Neuronal stem cell (in vitro differentiated cells): Measurements from ENCODE around the gene SERHL2.
A peak's percentile ranks its signal among the peaks of the same experiment; 100 is the strongest.

Source experiments
- DNase-seq: peaks from one replicate; pipeline ENCODE4 v3.0.0-alpha.2; 2013; ENCODE audit warnings: low spot score
- H2AFZ ChIP-seq: one replicate; pipeline ENCODE4 v1.6.1; 2013; ENCODE audit warnings: mild to moderate bottlenecking, low read length, inconsistent platforms
- H2AK5ac ChIP-seq: 2 replicates; pipeline ENCODE4 v1.6.1; 2013; ENCODE audit warnings: low read depth, mild to moderate bottlenecking, inconsistent platforms, low read length, moderate library complexity, mixed read lengths
- H2BK120ac ChIP-seq: 2 replicates; pipeline ENCODE4 v1.6.1; 2013; ENCODE audit warnings: low read depth, mild to moderate bottlenecking, inconsistent platforms, low read length, moderate library complexity, mixed read lengths
- H2BK12ac ChIP-seq: one replicate; pipeline ENCODE4 v1.6.1; 2013; ENCODE audit warnings: low read length, inconsistent platforms
- H2BK15ac ChIP-seq: 2 replicates; pipeline ENCODE4 v1.6.1; 2013; ENCODE audit warnings: mild to moderate bottlenecking, low read length, inconsistent platforms, mixed read lengths
- H2BK5ac ChIP-seq: one replicate; pipeline ENCODE4 v1.6.1; 2013; ENCODE audit warnings: inconsistent platforms, mild to moderate bottlenecking, low read length, moderate library complexity
- H3K14ac ChIP-seq: one replicate; pipeline ENCODE4 v1.6.1; 2013; ENCODE audit warnings: low read length, inconsistent platforms
- H3K18ac ChIP-seq: 2 replicates; pipeline ENCODE4 v1.6.1; 2013; ENCODE audit warnings: low read length, inconsistent platforms
- H3K23ac ChIP-seq: 2 replicates; pipeline ENCODE4 v1.6.1; 2013; ENCODE audit warnings: low read depth, mild to moderate bottlenecking, mixed read lengths, low read length, inconsistent platforms; ENCODE audit not compliant: poor library complexity
- H3K27ac ChIP-seq: replicated peaks from 3 replicates; pipeline ENCODE4 v1.5.1; 2013; ENCODE audit warnings: low read length, inconsistent platforms
- H3K27me3 ChIP-seq, 3 experiments: 2 replicates each; pipeline ENCODE4 v1.6.1; 2013; ENCODE audit warnings: low read length in 3 of 3, mild to moderate bottlenecking in 2 of 3, inconsistent platforms in 1 of 3, low read depth in 1 of 3, mixed read lengths in 1 of 3, moderate library complexity in 1 of 3; ENCODE audit not compliant: control insufficient read depth in 3 of 3, insufficient read depth in 3 of 3
- H3K36me3 ChIP-seq, 2 donors: replicated peaks in 1 of 2; 2 replicates each; pipeline ENCODE4 v1.6.1; 2013; ENCODE audit warnings: low read length in 2 of 2; ENCODE audit not compliant: control insufficient read depth in 2 of 2, insufficient read depth in 2 of 2
- H3K4ac ChIP-seq: 2 replicates; pipeline ENCODE4 v1.6.1; 2013; ENCODE audit warnings: inconsistent platforms, mild to moderate bottlenecking, low read length, moderate library complexity
- H3K4me1 ChIP-seq, 2 donors: 1 replicate in 1 of 2; 2 replicates in 1 of 2; pipeline ENCODE4 v1.6.1; 2013; ENCODE audit warnings: low read length in 2 of 2, low read depth in 1 of 2; ENCODE audit not compliant: control insufficient read depth in 2 of 2, insufficient read depth in 1 of 2
- H3K4me2 ChIP-seq: one replicate; pipeline ENCODE4 v1.6.1; 2013; ENCODE audit warnings: mild to moderate bottlenecking, low read length, inconsistent platforms; ENCODE audit not compliant: insufficient read depth, poor library complexity, severe bottlenecking
- H3K4me3 ChIP-seq, 2 donors: 2 replicates each; pipeline ENCODE4 v1.5.1; 2013; ENCODE audit warnings: low read length in 2 of 2, mild to moderate bottlenecking in 2 of 2, inconsistent platforms in 1 of 2, moderate library complexity in 1 of 2
- H3K79me1 ChIP-seq: one replicate; pipeline ENCODE4 v1.6.1; 2013; ENCODE audit warnings: low read depth, mild to moderate bottlenecking, inconsistent platforms, low read length, moderate library complexity
- H3K9ac ChIP-seq: one replicate; pipeline ENCODE4 v1.6.1; 2013; ENCODE audit warnings: mild to moderate bottlenecking, low read depth, low read length, inconsistent platforms; ENCODE audit not compliant: poor library complexity
- H3K9me3 ChIP-seq, 2 donors: replicated peaks in 1 of 2; 2 replicates each; pipeline versions ENCODE3 to v1.6.1; 2013; ENCODE audit warnings: low read length in 2 of 2, mild to moderate bottlenecking in 2 of 2, inconsistent platforms in 1 of 2, low read depth in 1 of 2, mixed read lengths in 1 of 2, moderate library complexity in 1 of 2; ENCODE audit not compliant: control insufficient read depth in 2 of 2, insufficient read depth in 1 of 2
- H4K8ac ChIP-seq: one replicate; pipeline ENCODE4 v1.6.1; 2013; ENCODE audit warnings: low read depth, mild to moderate bottlenecking, inconsistent platforms, low read length, moderate library complexity
- H4K91ac ChIP-seq: one replicate; pipeline ENCODE4 v1.6.1; 2013; ENCODE audit warnings: low read length, low read depth, mild to moderate bottlenecking, inconsistent platforms; ENCODE audit not compliant: poor library complexity
- WGBS, 2 donors: extraction: QIAGEN DNeasy Blood & Tissue Kit; methylation state at CpG; one replicate each; pipeline ENCODE4 v1.1.7; 2013; ENCODE audit warnings: missing lambda C conversion rate in 2 of 2, mixed read lengths in 1 of 2; ENCODE audit not compliant: insufficient read length in 2 of 2, insufficient replicate concordance in 1 of 2; ENCODE audit errors: extremely low coverage in 2 of 2; 5-methylcytosine and 5-hydroxymethylcytosine counted together

The SERHL2 gene

GRCh38 chr22:42581762-42582716, 28.3 kb downstream of the SERHL2 start:
- Histone ChIP-seq H2AK5ac (no peak overlapping the region), H2BK5ac (no peak overlapping the region), H4K91ac (no peak overlapping the region), H2BK12ac (no peak overlapping the region), H3K18ac (peak overlapping the region; percentile 92), H3K14ac (no peak overlapping the region), H3K27ac (no peak overlapping the region), H3K4ac (no peak overlapping the region), H3K4me1 (peaks cover 5 to 8% of the 10 kb centered on the region in 2 donors), H3K9me3 (no peaks in the 10 kb centered on the region), H3K4me2 (peak overlapping the region; percentile 45), H3K9ac (peak overlapping the region; percentile 94), H4K8ac (peak overlapping the region; percentile 17), H3K27me3 (no peaks in the 10 kb centered on the region), H3K4me3 (peak overlapping the region; percentile 69 to 97), H3K79me1 (peaks cover 3% of the 10 kb centered on the region), H2BK15ac (no peak overlapping the region), H3K36me3 (peaks cover 45 to 73% of the 10 kb centered on the region in 2 donors), H2BK120ac (no peak overlapping the region), H3K23ac (peak overlapping the region; percentile 96), H2AFZ (peak overlapping the region; percentile 88)
- WGBS, 2 donors = no CpG with 5 or more reads among the region's 64 CpGs
- DNase-seq = peak; percentile 64

DNA sequence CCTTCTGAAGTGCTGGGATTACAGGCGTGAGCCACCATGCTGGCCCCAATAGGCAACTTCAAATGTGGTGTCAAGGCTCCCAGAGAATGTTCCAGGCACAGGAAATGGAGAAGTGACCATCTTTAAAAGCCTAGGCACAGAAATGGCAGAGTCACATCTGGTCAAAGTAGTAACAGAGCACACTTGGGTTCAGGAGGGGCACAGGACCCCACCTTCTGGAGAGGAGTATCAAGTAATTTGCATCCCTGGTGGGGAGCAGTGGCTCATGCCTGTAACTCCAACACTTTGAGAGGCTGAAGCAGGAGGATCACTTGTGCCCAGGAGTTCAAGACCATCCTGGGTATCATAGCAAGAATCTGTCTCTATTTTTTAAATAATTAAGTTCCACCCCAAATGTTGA, 29.2 kb downstream of the SERHL2 start:
- Histone ChIP-seq H2BK15ac (no peak overlapping the region), H2BK120ac (no peak overlapping the region), H2BK12ac (no peak overlapping the region), H2BK5ac (no peak overlapping the region), H4K91ac (no peak overlapping the region), H3K27me3 (no peaks in the 10 kb centered on the region), H2AK5ac (no peak overlapping the region), H3K4ac (no peak overlapping the region), H3K36me3 (peaks cover 43 to 73% of the 10 kb centered on the region in 2 donors), H3K4me2 (no peak overlapping the region), H3K18ac (no peak overlapping the region), H3K4me3 (no peak overlapping the region), H2AFZ (no peak overlapping the region), H3K79me1 (no peaks in the 10 kb centered on the region), H3K23ac (no peak overlapping the region), H3K9ac (no peak overlapping the region), H3K14ac (no peak overlapping the region), H4K8ac (no peak overlapping the region), H3K9me3 (no peaks in the 10 kb centered on the region), H3K27ac (no peak overlapping the region), H3K4me1 (peaks cover 5 to 8% of the 10 kb centered on the region in 2 donors)
- no CpG with 5 or more reads among the region's 1 CpG for WGBS, 2 donors
- DNase-seq = no peak

- Histone ChIP-seq H2BK12ac (no peak overlapping the region), H4K8ac (no peak overlapping the region), H3K27ac (no peak overlapping the region), H3K27me3 (no peaks in the 10 kb centered on the region), H3K14ac (no peak overlapping the region), H3K23ac (peak overlapping the region; percentile 43), H3K9ac (peak overlapping the region; percentile 12), H3K4me1 (peaks cover 5 to 8% of the 10 kb centered on the region in 2 donors), H3K4me3 (no peak overlapping the region), H3K18ac (no peak overlapping the region), H2BK120ac (no peak overlapping the region), H2BK5ac (no peak overlapping the region), H4K91ac (no peak overlapping the region), H3K4me2 (no peak overlapping the region), H3K79me1 (no peaks in the 10 kb centered on the region), H2AFZ (no peak overlapping the region), H3K36me3 (peaks cover 40 to 73% of the 10 kb centered on the region in 2 donors), H2BK15ac (no peak overlapping the region), H3K4ac (no peak overlapping the region), H3K9me3 (no peaks in the 10 kb centered on the region), H2AK5ac (no peak overlapping the region)
- no peak for DNase-seq
- no CpG with 5 or more reads among the region's 4 CpGs for WGBS, 2 donors
These were observed 30.7 kb downstream of the SERHL2 start for GRCh38 chr22:42584364-42584940.

DNA sequence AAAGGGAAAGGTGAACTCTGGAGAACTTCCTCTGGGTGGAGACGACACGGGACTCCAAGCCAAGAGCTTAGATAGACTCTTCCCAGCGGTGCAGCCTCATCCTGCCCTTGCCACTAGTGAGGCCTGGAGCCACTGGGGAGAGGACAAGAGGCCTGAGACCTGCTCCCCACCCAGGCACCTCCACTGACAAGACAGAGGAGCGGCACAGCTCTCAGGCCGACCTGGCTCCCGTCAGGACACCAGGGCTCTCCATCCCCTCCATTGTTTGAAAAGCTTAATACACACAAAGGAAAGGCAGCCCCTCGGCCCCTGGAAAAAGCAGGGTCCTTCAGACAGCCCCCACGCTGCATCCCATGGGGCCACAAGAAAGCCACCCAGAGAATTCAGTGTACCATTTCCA, 31.3 kb downstream of the SERHL2 start:
- Histone ChIP-seq H3K9me3 (no peaks in the 10 kb centered on the region), H2AFZ (no peak overlapping the region), H3K9ac (no peak overlapping the region), H4K8ac (no peak overlapping the region), H3K36me3 (peaks cover 39 to 74% of the 10 kb centered on the region in 2 donors), H3K27ac (no peak overlapping the region), H2BK12ac (no peak overlapping the region), H4K91ac (no peak overlapping the region), H2BK5ac (no peak overlapping the region), H3K18ac (no peak overlapping the region), H2AK5ac (no peak overlapping the region), H3K4ac (no peak overlapping the region), H3K27me3 (no peaks in the 10 kb centered on the region), H2BK15ac (no peak overlapping the region), H3K4me2 (no peak overlapping the region), H3K4me3 (no peak overlapping the region), H3K23ac (no peak overlapping the region), H2BK120ac (no peak overlapping the region), H3K14ac (no peak overlapping the region), H3K4me1 (peaks cover 5 to 8% of the 10 kb centered on the region in 2 donors), H3K79me1 (no peaks in the 10 kb centered on the region)
- no peak for DNase-seq
- no CpG with 5 or more reads among the region's 8 CpGs for WGBS, 2 donors
